ENCODE results near the gene TYMP. TPM values are rescaled to one million over a fixed set of nuclear protein-coding genes. Genes with fewer than 3 reads are reported as not detected.

Gene TYMP
- total and polyA plus RNA-seq, 2 of the 4 experiments (the other 2 are of a cell fraction) = 0.18 to 0.74 TPM

- ATAC-seq (ENCODE audit: low read depth) (no peak), DNase-seq (no peak)
- Histone ChIP-seq H3K14ac (replicated peaks; ENCODE audit: low read depth, low read length) (no peak overlapping the region), H2BK5ac (ENCODE audit: low read depth, low read length, poor library complexity, severe bottlenecking) (no peak overlapping the region), H3K4me1 (ENCODE audit: control insufficient read depth, insufficient read depth, low read length) (no peaks in the 10 kb centered on the region), H3K79me1 (ENCODE audit: low read depth in 1 of 2, low read length in 2 of 2) (peaks cover 0 to 10% of the 10 kb centered on the region in 2 experiments; a peak in 2 of 4 replicates), H2AFZ (replicated peaks; ENCODE audit: low read length, poor library complexity) (no peak overlapping the region), H3K4me2 (ENCODE audit: low read depth, low read length) (no peak overlapping the region), H2BK120ac (ENCODE audit: low read depth, low read length) (no peak overlapping the region), H3K27me3 (ENCODE audit: control insufficient read depth, insufficient read depth, low read length) (peaks cover 4% of the 10 kb centered on the region; the same call in 1 of the 2 replicates), H4K8ac (ENCODE audit: low read depth in 2 of 2, low read length in 2 of 2) (no peak overlapping the region), H2AK9ac (replicated peaks; ENCODE audit: low read depth, low read length, poor library complexity) (peak overlapping the region; percentile 28), H4K5ac (ENCODE audit: low read depth, low read length) (no peak overlapping the region), H3K18ac (ENCODE audit: low read depth, low read length) (no peak overlapping the region), H3K9me1 (ENCODE audit: insufficient read depth, low read length) (no peaks in the 10 kb centered on the region), H4K20me1 (ENCODE audit: insufficient read depth, low read length) (no peaks in the 10 kb centered on the region), H3K27ac (ENCODE audit: insufficient read depth, low read length) (no peak overlapping the region), H2BK15ac (ENCODE audit: low read depth, low read length) (no peak overlapping the region), H3K9me3 (ENCODE audit: control insufficient read depth, insufficient read depth, low read length) (no peaks in the 10 kb centered on the region), H3K56ac (ENCODE audit: extremely low read depth, insufficient read depth, low read length) (no peak overlapping the region), H3K4me3 (ENCODE audit: insufficient read depth, low read depth, low read length) (no peak overlapping the region), H3K23ac (ENCODE audit: low read depth, low read length) (no peak overlapping the region), H4K91ac (ENCODE audit: insufficient read depth, low read depth, low read length) (no peak overlapping the region), H2AK5ac (ENCODE audit: low read depth, low read length) (no peak overlapping the region), H3K36me3 (ENCODE audit: control insufficient read depth, insufficient read depth, low read length) (peaks cover 22% of the 10 kb centered on the region; the same call in 1 of the 2 replicates), H2BK20ac (ENCODE audit: low read depth, low read length) (no peak overlapping the region), H3K9ac (ENCODE audit: low read depth, low read length) (no peak overlapping the region), H3K4ac (ENCODE audit: low read depth, low read length) (no peak overlapping the region)
- TF ChIP-seq CTCF (conservative IDR thresholded peaks at IDR 0.05; ENCODE audit: low read depth, low read length) = no peak
- TF ChIP-seq CEBPB (IDR thresholded peaks at IDR 0.05; ENCODE audit: low read depth, low read length) = no peak
- no peak for TF ChIP-seq MXI1 (IDR thresholded peaks at IDR 0.05; ENCODE audit: borderline replicate concordance, low read depth, low read length)
- TF ChIP-seq BHLHE40 (IDR thresholded peaks at IDR 0.05; ENCODE audit: low read depth, low read length) = no peak
- intact Hi-C loops (cut with micrococcal nuclease) (no loop called here), in situ Hi-C loops (cut with MboI; ENCODE audit: low sequenced_read_pairs) (no loop called here), dilution Hi-C loops (cut with HindIII; ENCODE audit: low sequenced_read_pairs, unreplicated experiment) (no loop called here)
- WGBS, 2 experiments (ENCODE audit: extremely low coverage in 2 of 2, insufficient read length in 1 of 2) = 97% methylated on average over 11 of the region's 12 CpGs; no CpG with 5 or more reads in 1 of the 2 experiments
- CTCF ChIA-PET = no interaction called here
- no TSS peak for BruUV-seq (replicated peaks)
- POLR2A ChIA-PET (ENCODE audit: unreplicated experiment) = no interaction called here
These were observed 29.4 kb downstream of the TYMP start for GRCh38 chr22:50500452-50500851.
